Brain microvascular endothelial cell (primary cell): ENCODE data around the gene REM1.
"Not testable (repeated sequence)": the region's sequence is repeated elsewhere in the genome, so short reads cannot be mapped to it uniquely, and the experiment has no call there.

ENCODE experiments used
- DNase-seq: peaks from one replicate; pipeline ENCODE4 v3.0.0-alpha.2; 2020
- H3K27ac ChIP-seq: fragments of 250-450 bp; sonication (Bioruptor Pico); 2 replicates; pipeline ENCODE4 v1.5.1; 2020; ENCODE audit warnings: mild to moderate bottlenecking, moderate library complexity
- H3K27me3 ChIP-seq: fragments of 250-450 bp; sonication (Bioruptor Pico); replicated peaks from 2 replicates; pipeline ENCODE4 v1.5.1; 2020; ENCODE audit warnings: mild to moderate bottlenecking
- H3K36me3 ChIP-seq: fragments of 250-450 bp; sonication (Bioruptor Pico); replicated peaks from 2 replicates; pipeline ENCODE4 v1.5.1; 2020; ENCODE audit warnings: mild to moderate bottlenecking
- H3K4me3 ChIP-seq: 2 replicates; pipeline ENCODE4 v1.5.1; 2011; ENCODE audit warnings: low read depth, mild to moderate bottlenecking, control low read depth, low read length, moderate library complexity
- CTCF ChIP-seq: IDR thresholded peaks from 2 replicates; pipeline ENCODE4 v1.5.1; 2011; ENCODE audit warnings: low read depth, mild to moderate bottlenecking, moderate library complexity, low read length, control low read depth, inconsistent platforms; ENCODE audit errors: missing control alignments
- in situ Hi-C: cut with HindIII; loops from 2 replicates; pipeline ENCODE4 v1.10.0; 2017; ENCODE audit warnings: low sequenced_read_pairs, low pct_ligation_motif_present

The REM1 gene

GRCh38 chr20:31446084-31446819 is 28.8 kb upstream of the REM1 start:
- no peak overlapping the region for H3K4me3 ChIP-seq
- no peaks in the 10 kb centered on the region for H3K36me3 ChIP-seq
- DNase-seq = no peak
- no peak overlapping the region for H3K27ac ChIP-seq
- no peak for TF ChIP-seq CTCF
- no peaks in the 10 kb centered on the region for H3K27me3 ChIP-seq
- in situ Hi-C loops = no loop called here

GRCh38 chr20:31449511-31450414 is 25.3 kb upstream of the REM1 start:
- DNase-seq = no peak
- Histone ChIP-seq H3K27me3 (no peaks in the 10 kb centered on the region), H3K36me3 (no peaks in the 10 kb centered on the region), H3K4me3 (no peak overlapping the region), H3K27ac (no peak overlapping the region)
- in situ Hi-C loops = no loop called here
- no peak for TF ChIP-seq CTCF

- no peak for DNase-seq
- no peak for TF ChIP-seq CTCF
- in situ Hi-C loops = no loop called here
- Histone ChIP-seq H3K27ac (no peak overlapping the region), H3K4me3 (no peak overlapping the region), H3K36me3 (no peaks in the 10 kb centered on the region), H3K27me3 (no peaks in the 10 kb centered on the region)
Measured at GRCh38 chr20:31452575-31452974, 22.5 kb upstream of the REM1 start.

GRCh38 chr20:31454361-31454760 is 20.7 kb upstream of the REM1 start:
- Histone ChIP-seq H3K36me3 (no peaks in the 10 kb centered on the region), H3K27me3 (no peaks in the 10 kb centered on the region), H3K4me3 (no peak overlapping the region), H3K27ac (no peak overlapping the region)
- in situ Hi-C loops = no loop called here
- DNase-seq = no peak
- no peak for TF ChIP-seq CTCF

GRCh38 chr20:31470946-31471345 is 4.1 kb upstream of the REM1 start:
- H3K27me3 ChIP-seq, H3K4me3 ChIP-seq, H3K27ac ChIP-seq, H3K36me3 ChIP-seq, DNase-seq, in situ Hi-C loops: not testable (repeated sequence)
